K562 (cell line): ENCODE results near the gene PMVK. TPM values are rescaled to one million over a fixed set of nuclear protein-coding genes. Genes with fewer than 3 reads are reported as not detected.

Experiments used
- ATAC-seq: fragments of 200-7000 bp; cut with Tn5 transposase; 3 replicates; pipeline ENCODE4 v1.9.1; 2020; ENCODE audit warnings: moderate library complexity
- BruUV-seq: library from RNA; stranded (reverse); fragments of 400-500 nt; replicated peaks from 2 replicates; lab custom pipeline; 2021; lab: Mats Ljungman, UMichigan
- CTCF ChIA-PET: fragments of 300-600 bp; formaldehyde crosslinking; extraction: SDS; loops from one replicate; lab custom pipeline; 2021; ENCODE audit warnings: low intra/inter-chr PET ratio; lab: Yijun Ruan, JAX
- POLR2A ChIA-PET: fragments of 300-600, 350-650 bp; sonication (Branson Sonifier 250); formaldehyde crosslinking; extraction: SDS; loops from one replicate; lab custom pipeline; 2021; ENCODE audit warnings: antibody characterized with exemption, inconsistent platforms; lab: Yijun Ruan, JAX
- DNase-seq, 4 experiments: peaks; one replicate each; pipeline versions ENCODE4 v3.0.0 to v3.0.0-alpha.2; 2011 to 2018; ENCODE audit warnings: low spot score in 3 of 4, mixed read lengths in 3 of 4; ENCODE audit errors: extremely low read depth in 1 of 4
- FAIRE-seq: peaks from 2 replicates; lab custom pipeline; 2011; peaks lifted over from hg19 to GRCh38; lab: Jason Lieb, UNC
- H2AFZ ChIP-seq: 2 replicates; pipeline ENCODE4 v1.6.0; 2011; ENCODE audit warnings: low read depth, low read length, control low read depth, inconsistent platforms
- H3K27ac ChIP-seq: fragments of 200-600 bp; 3 replicates; pipeline ENCODE4 v1.8.0; 2011; ENCODE audit warnings: low read depth, mild to moderate bottlenecking, control low read depth, inconsistent platforms, low read length, moderate library complexity, mixed read lengths; ENCODE audit errors: extremely low read depth
- H3K27me3 ChIP-seq, 2 experiments: fragments of 300-600 bp in 1 of 2; 2 replicates in 1 of 2; 3 replicates in 1 of 2; pipeline versions ENCODE4 v1.6.0 to v1.8.0; 2011; ENCODE audit warnings: inconsistent platforms in 2 of 2, low read length in 2 of 2, mild to moderate bottlenecking in 1 of 2, mixed read lengths in 1 of 2, moderate library complexity in 1 of 2; ENCODE audit not compliant: control insufficient read depth in 2 of 2, insufficient read depth in 2 of 2
- H3K36me3 ChIP-seq: fragments of 300-600 bp; 3 replicates; pipeline ENCODE4 v1.8.0; 2011; ENCODE audit warnings: mild to moderate bottlenecking, low read length, inconsistent platforms; ENCODE audit not compliant: control insufficient read depth, insufficient read depth
- H3K4me1 ChIP-seq, 2 experiments: fragments of 200-600 bp in 1 of 2; replicated peaks in 1 of 2; 2 replicates in 1 of 2; 3 replicates in 1 of 2; pipeline versions ENCODE4 v1.5.1 to v1.8.0; 2011; ENCODE audit warnings: inconsistent platforms in 2 of 2, low read length in 2 of 2, mild to moderate bottlenecking in 1 of 2, mixed read lengths in 1 of 2, moderate library complexity in 1 of 2; ENCODE audit not compliant: control insufficient read depth in 2 of 2, insufficient read depth in 2 of 2
- H3K4me2 ChIP-seq: 2 replicates; pipeline ENCODE4 v1.6.1; 2011; ENCODE audit warnings: low read length, control low read depth, inconsistent platforms, mixed read lengths; ENCODE audit not compliant: insufficient read depth
- H3K4me3 ChIP-seq: fragments of 200-600 bp; sonication (generic), shearing (Covaris generic); 2 replicates; pipeline ENCODE4 v1.5.1; 2016; ENCODE audit warnings: control low read depth, inconsistent platforms
- H3K79me2 ChIP-seq: fragments of 200-600 bp; 3 replicates; pipeline ENCODE4 v1.8.0; 2011; ENCODE audit warnings: low read length, inconsistent platforms; ENCODE audit not compliant: control insufficient read depth, insufficient read depth
- H3K9ac ChIP-seq, 2 experiments: 2 replicates each; pipeline versions ENCODE4 v1.6.0 to v1.6.1; 2011; ENCODE audit warnings: low read depth in 2 of 2, low read length in 2 of 2, control low read depth in 1 of 2, inconsistent platforms in 1 of 2, mild to moderate bottlenecking in 1 of 2, mixed read lengths in 1 of 2; ENCODE audit not compliant: insufficient read depth in 1 of 2
- H3K9me1 ChIP-seq: one replicate; pipeline ENCODE4 v1.6.0; 2011; ENCODE audit warnings: inconsistent platforms, mild to moderate bottlenecking, low read length, moderate library complexity; ENCODE audit not compliant: control insufficient read depth, insufficient read depth
- H3K9me3 ChIP-seq: replicated peaks from 2 replicates; pipeline ENCODE4 v1.5.1; 2011; ENCODE audit warnings: low read depth, low read length, inconsistent platforms; ENCODE audit not compliant: control insufficient read depth, insufficient read depth
- H4K20me1 ChIP-seq: replicated peaks from 2 replicates; pipeline ENCODE4 v1.6.1; 2011; ENCODE audit warnings: low read length, inconsistent platforms, mixed read lengths; ENCODE audit not compliant: control insufficient read depth, insufficient read depth
- ARID2 ChIP-seq: fragments of 450-650 bp; IDR thresholded peaks from 2 replicates; pipeline ENCODE4 v1.6.1; 2017; ENCODE audit warnings: antibody characterized with exemption, mild to moderate bottlenecking
- MCM7 ChIP-seq, 2 experiments: fragments of 450-650 bp; IDR thresholded peaks; 2 replicates each; pipeline ENCODE4 v1.6.1; 2016 to 2018
- RBM22 ChIP-seq: fragments of 200-400 bp; formaldehyde crosslinking; IDR thresholded peaks from 2 replicates; pipeline ENCODE4 v1.6.1; 2018; ENCODE audit warnings: low read length, low read depth; ENCODE audit not compliant: poor library complexity, severe bottlenecking
- ZNF717 ChIP-seq: fragments of 250-450 bp; sonication (Bioruptor Pico); IDR thresholded peaks from 2 replicates; pipeline ENCODE4 v1.5.0; 2021
- WGBS: fragments of 100-300 bp; shearing (Covaris generic); methylation state at CpG from one replicate; pipeline ENCODE4 v1.1.6; 2016; ENCODE audit warnings: low coverage, mixed read lengths; ENCODE audit not compliant: insufficient coverage; ENCODE audit errors: missing lambda C conversion rate; 5-methylcytosine and 5-hydroxymethylcytosine counted together
- in situ Hi-C: fragments of 300-500 bp; cut with MboI; formaldehyde crosslinking; loops from 4 replicates; pipeline ENCODE4 v1.15.0; 2018; ENCODE audit warnings: inconsistent platforms, mixed read lengths
- intact Hi-C: fragments of 100-400 bp; cut with micrococcal nuclease; formaldehyde crosslinking; loops from 2 replicates; pipeline ENCODE4 v1.14.2; 2022
- polyA plus RNA-seq, 8 experiments: library from polyadenylated mRNA; depleted of rRNA in 4 of 8; stranded (reverse) in 5 of 8; unstranded in 3 of 8; fragments of >200 nt; fragmentation: Nextera tagmentation in 2 of 8; fragmentation: Illumina TruSeq in 1 of 8; extraction: Ambion mirVana in 2 of 8; extraction: Trizol in 1 of 8; gene quantifications; 2 replicates each; pipeline versions ENCODE4 v1.2.1 to v1.2.3, GENCODE V29; 2011 to 2014; ENCODE audit warnings: inconsistent platforms in 1 of 8, missing spikeins in 1 of 8
- total RNA-seq, 7 experiments: library from RNA; depleted of rRNA in 6 of 7; stranded (reverse); fragments of >200 nt in 6 of 7; fragmentation: Illumina TruSeq in 2 of 7; extraction: Trizol in 2 of 7; gene quantifications; 2 replicates each; pipeline versions ENCODE4 v1.2.1 to v1.2.3, GENCODE V29; 2011 to 2021; ENCODE audit warnings: low replicate concordance in 1 of 7
- TF ChIP-seq, protein P1 (sequence below), 2 experiments: fragments of 450-650 bp; formaldehyde crosslinking in 1 of 2; IDR thresholded peaks; 2 replicates each; pipeline versions ENCODE4 v1.4.0 to v1.6.1; 2014 to 2020; ENCODE audit warnings: mild to moderate bottlenecking in 2 of 2, borderline replicate concordance in 1 of 2, low read depth in 1 of 2

PMVK gene
- total and polyA plus RNA-seq, 9 of the 15 experiments (the other 6 are each of a cell fraction or from before 2014, with no cell fraction given), result 1.1 to 15.3 (median 6.3) TPM

DNA sequence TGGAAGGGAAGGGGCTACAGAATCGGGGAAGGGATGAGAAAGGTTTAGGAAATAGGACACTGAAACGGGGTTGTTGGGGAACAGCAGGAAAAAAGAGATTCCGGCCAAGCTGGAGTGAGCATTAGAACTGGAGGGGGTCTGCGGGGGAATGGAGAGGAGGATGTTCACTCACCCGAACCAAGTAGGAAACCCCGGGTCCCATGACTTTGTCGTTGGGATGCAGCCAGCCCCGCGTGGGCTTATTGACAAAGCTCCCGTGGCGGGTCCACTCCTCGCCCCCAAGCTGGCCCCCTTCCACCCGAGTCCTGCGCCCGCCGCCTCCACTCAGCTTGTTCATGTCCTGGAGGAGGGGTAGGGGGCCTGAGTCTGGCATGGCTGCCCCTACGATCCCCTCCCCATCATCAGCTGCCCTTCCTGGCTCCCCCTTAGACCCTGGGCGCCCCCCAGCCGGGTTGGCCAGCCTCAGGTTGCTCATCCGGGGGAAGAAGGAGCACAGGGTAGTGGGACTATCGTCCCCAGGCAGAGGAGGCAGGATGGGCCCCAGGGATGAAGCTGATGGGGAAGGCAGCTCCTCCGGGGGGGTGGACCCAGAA, 33.4 kb upstream of the PMVK start:
- DNase-seq (no peak), FAIRE-seq (no peak), ATAC-seq (no peak)
- Histone ChIP-seq H3K4me2 (peak overlapping the region; percentile 82), H3K4me1 (peaks cover 33 to 49% of the 10 kb centered on the region in 2 experiments; a peak in 4 of 5 replicates), H3K9me3 (no peaks in the 10 kb centered on the region), H3K27me3 (no peaks in the 10 kb centered on the region; a peak in 1 of 5 replicates), H3K9me1 (no peaks in the 10 kb centered on the region), H3K9ac (peak overlapping the region; percentile 59 to 91), H2AFZ (no peak overlapping the region), H3K79me2 (peaks cover 44% of the 10 kb centered on the region), H3K4me3 (peak overlapping the region; percentile 40), H3K36me3 (peaks cover 49% of the 10 kb centered on the region), H4K20me1 (no peaks in the 10 kb centered on the region), H3K27ac (peak overlapping the region; percentile 84; the same call in 2 of the 3 replicates)
- TF ChIP-seq ZNF717, result no peak
- peak; percentile 32 for TF ChIP-seq RBM22
- intact Hi-C loops, result loop anchor here (5.0 kb wide), 1 partner anchor 92 kb away; the partner anchor contains the start of gene EFNA4
- ChIA-PET POLR2A (interaction anchor here (0.6 to 8.3 kb wide), 14 partner anchors 7 to 691 kb away, joined by 3 to 80 read pairs (median 4); partner anchors contain the start of genes EFNA4, FLAD1, LENEP and PBXIP1), CTCF (no interaction called here)
- 64% methylated on average over 17 of the region's 22 CpGs for WGBS
- no TSS peak for BruUV-seq
- in situ Hi-C loops, result no loop called here

DNA sequence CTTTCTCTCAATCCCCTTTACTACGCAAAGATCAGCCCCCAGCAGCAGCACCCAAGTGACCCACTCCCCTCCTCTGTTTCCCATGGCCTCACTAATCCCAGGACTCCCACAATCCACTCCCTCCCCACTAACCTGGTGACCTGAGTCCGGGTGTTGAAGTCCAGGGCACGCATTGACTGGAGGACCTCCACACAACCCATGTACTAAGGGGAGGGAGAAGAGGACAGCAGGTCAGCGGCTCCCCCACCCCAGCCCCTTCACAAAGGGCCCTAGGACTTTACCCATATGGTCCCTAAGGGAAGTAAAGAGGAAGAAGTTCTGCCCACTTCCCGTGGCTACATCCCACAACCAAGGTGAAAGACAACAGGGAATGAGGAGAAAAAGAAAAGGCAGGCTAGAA, 32.7 kb upstream of the PMVK start:
- H2AFZ ChIP-seq, result no peak overlapping the region
- intact Hi-C loops, result no loop called here
- FAIRE-seq (no peak), ATAC-seq (no peak), DNase-seq (no peak)
- no peak overlapping the region; the same call in 1 of the 2 replicates for H3K4me3 ChIP-seq
- H3K79me2 ChIP-seq, result peaks cover 42% of the 10 kb centered on the region
- no peaks in the 10 kb centered on the region for H3K9me1 ChIP-seq
- no TSS peak for BruUV-seq
- H3K9me3 ChIP-seq, result no peaks in the 10 kb centered on the region
- H4K20me1 ChIP-seq, result no peaks in the 10 kb centered on the region
- peaks cover 36 to 50% of the 10 kb centered on the region in 2 experiments; a peak in 4 of 5 replicates for H3K4me1 ChIP-seq
- H3K9ac ChIP-seq, result peak overlapping the region in 1 of 2 experiments; percentile 68; a peak in 1 of 4 replicates
- ChIA-PET CTCF (no interaction called here), POLR2A (interaction anchor here (0.7 to 6.2 kb wide), 5 partner anchors 10 to 275 kb away, joined by 3 to 43 read pairs (median 4); partner anchors contain the start of genes FLAD1 and LENEP)
- peak overlapping the region; percentile 46; the same call in 1 of the 2 replicates for H3K4me2 ChIP-seq
- in situ Hi-C loops, result no loop called here
- peaks cover 54% of the 10 kb centered on the region for H3K36me3 ChIP-seq
- WGBS, result 54% methylated on average over 4 of the region's 5 CpGs
- H3K27ac ChIP-seq, result 0 out of 3 replicates have a peak overlapping the region, but pooled peaks have one; percentile 33
- no peaks in the 10 kb centered on the region; a peak in 1 of 5 replicates for H3K27me3 ChIP-seq
- no peak for TF ChIP-seq ARID2
- no peak for TF ChIP-seq MCM7 (IDR thresholded peaks at IDR 0.05)
- TF ChIP-seq, protein P1, sequence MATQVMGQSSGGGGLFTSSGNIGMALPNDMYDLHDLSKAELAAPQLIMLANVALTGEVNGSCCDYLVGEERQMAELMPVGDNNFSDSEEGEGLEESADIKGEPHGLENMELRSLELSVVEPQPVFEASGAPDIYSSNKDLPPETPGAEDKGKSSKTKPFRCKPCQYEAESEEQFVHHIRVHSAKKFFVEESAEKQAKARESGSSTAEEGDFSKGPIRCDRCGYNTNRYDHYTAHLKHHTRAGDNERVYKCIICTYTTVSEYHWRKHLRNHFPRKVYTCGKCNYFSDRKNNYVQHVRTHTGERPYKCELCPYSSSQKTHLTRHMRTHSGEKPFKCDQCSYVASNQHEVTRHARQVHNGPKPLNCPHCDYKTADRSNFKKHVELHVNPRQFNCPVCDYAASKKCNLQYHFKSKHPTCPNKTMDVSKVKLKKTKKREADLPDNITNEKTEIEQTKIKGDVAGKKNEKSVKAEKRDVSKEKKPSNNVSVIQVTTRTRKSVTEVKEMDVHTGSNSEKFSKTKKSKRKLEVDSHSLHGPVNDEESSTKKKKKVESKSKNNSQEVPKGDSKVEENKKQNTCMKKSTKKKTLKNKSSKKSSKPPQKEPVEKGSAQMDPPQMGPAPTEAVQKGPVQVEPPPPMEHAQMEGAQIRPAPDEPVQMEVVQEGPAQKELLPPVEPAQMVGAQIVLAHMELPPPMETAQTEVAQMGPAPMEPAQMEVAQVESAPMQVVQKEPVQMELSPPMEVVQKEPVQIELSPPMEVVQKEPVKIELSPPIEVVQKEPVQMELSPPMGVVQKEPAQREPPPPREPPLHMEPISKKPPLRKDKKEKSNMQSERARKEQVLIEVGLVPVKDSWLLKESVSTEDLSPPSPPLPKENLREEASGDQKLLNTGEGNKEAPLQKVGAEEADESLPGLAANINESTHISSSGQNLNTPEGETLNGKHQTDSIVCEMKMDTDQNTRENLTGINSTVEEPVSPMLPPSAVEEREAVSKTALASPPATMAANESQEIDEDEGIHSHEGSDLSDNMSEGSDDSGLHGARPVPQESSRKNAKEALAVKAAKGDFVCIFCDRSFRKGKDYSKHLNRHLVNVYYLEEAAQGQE (IDR thresholded peaks at IDR 0.05; ENCODE audit: borderline replicate concordance), result no peak
- TF ChIP-seq, protein P1 (CRISPR knock-in tag; IDR thresholded peaks at IDR 0.05; ENCODE audit: low read depth), result no peak
